Measurements from ENCODE around the gene ADRM1. TPM values are rescaled to one million over a fixed set of nuclear protein-coding genes. Genes with fewer than 3 reads are reported as not detected.

Gene ADRM1
- total RNA-seq, 1 experiment from 2014 or later, result 127 TPM

DNA sequence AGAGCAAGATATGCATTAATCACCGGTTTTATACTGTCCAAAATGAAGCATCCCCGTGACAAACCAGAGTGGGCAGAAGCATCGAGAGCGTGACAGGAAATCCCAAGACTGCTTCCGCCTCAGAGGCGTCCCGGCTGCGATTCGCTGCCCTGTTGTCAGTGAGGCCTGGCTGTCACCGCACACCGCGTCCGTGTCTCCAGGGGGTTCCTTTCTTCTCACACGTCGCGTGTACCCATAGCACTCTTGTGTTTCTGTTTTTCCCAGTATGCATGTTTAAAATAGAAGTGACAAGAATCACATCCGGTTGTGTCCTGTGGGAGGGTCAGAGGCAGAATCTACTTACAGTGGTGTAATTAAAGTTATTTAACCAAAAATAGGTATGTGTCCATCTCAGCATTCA is 8.3 kb upstream of the ADRM1 start:
- POLR2A ChIA-PET, result interaction anchor here (0.7 to 1.0 kb wide), 2 partner anchors 11 to 94 kb away, joined by 3 read pairs; no protein-coding TSS in a partner anchor
- CTCF ChIA-PET, result interaction anchor here (0.7 to 1.1 kb wide), 2 partner anchors 8 to 513 kb away, joined by 3 to 4 read pairs; partner anchors contain the start of gene ADRM1
- Mint-ChIP-seq H3K9me3 (ENCODE audit: unreplicated experiment) (no peaks in the 10 kb centered on the region), H3K4me3 (ENCODE audit: unreplicated experiment) (no peak overlapping the region), H3K27ac (ENCODE audit: low read depth, unreplicated experiment) (no peak overlapping the region), H3K27me3 (ENCODE audit: insufficient read depth, unreplicated experiment) (no peaks in the 10 kb centered on the region), H3K4me1 (ENCODE audit: insufficient read depth, unreplicated experiment) (no peaks in the 10 kb centered on the region), H3K36me3 (ENCODE audit: insufficient read depth, unreplicated experiment) (peaks cover 54% of the 10 kb centered on the region)
- intact Hi-C loops (cut with micrococcal nuclease), result no loop called here
- no peak for DNase-seq (ENCODE audit: unreplicated experiment)
- BruUV-seq (replicated peaks), result no TSS peak
- TF ChIP-seq, protein P1, sequence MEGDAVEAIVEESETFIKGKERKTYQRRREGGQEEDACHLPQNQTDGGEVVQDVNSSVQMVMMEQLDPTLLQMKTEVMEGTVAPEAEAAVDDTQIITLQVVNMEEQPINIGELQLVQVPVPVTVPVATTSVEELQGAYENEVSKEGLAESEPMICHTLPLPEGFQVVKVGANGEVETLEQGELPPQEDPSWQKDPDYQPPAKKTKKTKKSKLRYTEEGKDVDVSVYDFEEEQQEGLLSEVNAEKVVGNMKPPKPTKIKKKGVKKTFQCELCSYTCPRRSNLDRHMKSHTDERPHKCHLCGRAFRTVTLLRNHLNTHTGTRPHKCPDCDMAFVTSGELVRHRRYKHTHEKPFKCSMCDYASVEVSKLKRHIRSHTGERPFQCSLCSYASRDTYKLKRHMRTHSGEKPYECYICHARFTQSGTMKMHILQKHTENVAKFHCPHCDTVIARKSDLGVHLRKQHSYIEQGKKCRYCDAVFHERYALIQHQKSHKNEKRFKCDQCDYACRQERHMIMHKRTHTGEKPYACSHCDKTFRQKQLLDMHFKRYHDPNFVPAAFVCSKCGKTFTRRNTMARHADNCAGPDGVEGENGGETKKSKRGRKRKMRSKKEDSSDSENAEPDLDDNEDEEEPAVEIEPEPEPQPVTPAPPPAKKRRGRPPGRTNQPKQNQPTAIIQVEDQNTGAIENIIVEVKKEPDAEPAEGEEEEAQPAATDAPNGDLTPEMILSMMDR (IDR thresholded peaks at IDR 0.05; ENCODE audit: unreplicated experiment), result no peak

DNA sequence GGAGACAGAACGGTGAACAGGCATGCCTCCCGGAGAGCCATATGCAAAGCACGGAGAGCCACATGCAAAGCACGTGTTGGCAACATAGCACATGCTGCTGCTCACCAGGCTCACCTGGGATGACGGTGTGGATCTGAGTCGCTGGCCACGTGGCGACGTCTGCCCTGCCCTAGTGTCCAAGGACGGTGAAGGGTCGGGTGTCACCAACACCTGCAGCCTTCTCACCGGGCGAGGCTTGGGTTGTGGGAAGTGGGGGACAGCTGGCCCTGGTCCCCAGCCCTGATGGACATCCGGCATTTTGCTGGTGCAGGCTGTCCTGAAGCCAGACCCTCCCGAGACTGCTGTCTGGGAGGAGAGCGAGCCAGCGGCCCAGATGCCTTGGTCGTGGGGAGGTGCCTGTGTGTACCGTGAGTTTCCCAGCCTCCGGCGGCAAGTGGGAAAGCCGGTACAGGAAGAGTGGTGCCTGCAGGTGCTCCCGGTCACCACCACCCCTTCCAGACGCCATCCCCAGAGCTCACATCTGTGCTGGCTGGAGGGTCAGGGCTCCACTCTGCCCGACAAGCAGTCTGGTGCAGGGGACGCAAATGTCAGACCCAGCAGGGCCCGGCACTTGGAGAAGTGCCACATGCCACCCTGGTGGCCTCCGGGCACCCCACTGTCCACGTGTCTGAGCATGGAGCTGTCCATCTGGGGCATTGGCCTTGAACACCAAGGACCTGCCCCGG is 5.9 kb upstream of the ADRM1 start:
- peaks cover 55% of the 10 kb centered on the region for H3K36me3 Mint-ChIP-seq (ENCODE audit: insufficient read depth, unreplicated experiment)
- TF ChIP-seq, protein P1 (IDR thresholded peaks at IDR 0.05; ENCODE audit: unreplicated experiment), result no peak
- peaks cover 5% of the 10 kb centered on the region for H3K4me1 Mint-ChIP-seq (ENCODE audit: insufficient read depth, unreplicated experiment)
- no peak overlapping the region for H3K27ac Mint-ChIP-seq (ENCODE audit: low read depth, unreplicated experiment)
- CTCF ChIA-PET, result interaction anchor here (0.6 to 0.8 kb wide), 2 partner anchors 86 to 149 kb away, joined by 3 to 6 read pairs; no protein-coding TSS in a partner anchor
- no peak for DNase-seq (ENCODE audit: unreplicated experiment)
- BruUV-seq (replicated peaks), result no TSS peak
- H3K27me3 Mint-ChIP-seq (ENCODE audit: insufficient read depth, unreplicated experiment), result no peaks in the 10 kb centered on the region
- H3K4me3 Mint-ChIP-seq (ENCODE audit: unreplicated experiment), result no peak overlapping the region
- intact Hi-C loops (cut with micrococcal nuclease), result no loop called here
- POLR2A ChIA-PET, result interaction anchor here (0.9 kb wide), 1 partner anchor 20 kb away, joined by 3 read pairs; no protein-coding TSS in a partner anchor
- H3K9me3 Mint-ChIP-seq (ENCODE audit: unreplicated experiment), result no peaks in the 10 kb centered on the region

DNA sequence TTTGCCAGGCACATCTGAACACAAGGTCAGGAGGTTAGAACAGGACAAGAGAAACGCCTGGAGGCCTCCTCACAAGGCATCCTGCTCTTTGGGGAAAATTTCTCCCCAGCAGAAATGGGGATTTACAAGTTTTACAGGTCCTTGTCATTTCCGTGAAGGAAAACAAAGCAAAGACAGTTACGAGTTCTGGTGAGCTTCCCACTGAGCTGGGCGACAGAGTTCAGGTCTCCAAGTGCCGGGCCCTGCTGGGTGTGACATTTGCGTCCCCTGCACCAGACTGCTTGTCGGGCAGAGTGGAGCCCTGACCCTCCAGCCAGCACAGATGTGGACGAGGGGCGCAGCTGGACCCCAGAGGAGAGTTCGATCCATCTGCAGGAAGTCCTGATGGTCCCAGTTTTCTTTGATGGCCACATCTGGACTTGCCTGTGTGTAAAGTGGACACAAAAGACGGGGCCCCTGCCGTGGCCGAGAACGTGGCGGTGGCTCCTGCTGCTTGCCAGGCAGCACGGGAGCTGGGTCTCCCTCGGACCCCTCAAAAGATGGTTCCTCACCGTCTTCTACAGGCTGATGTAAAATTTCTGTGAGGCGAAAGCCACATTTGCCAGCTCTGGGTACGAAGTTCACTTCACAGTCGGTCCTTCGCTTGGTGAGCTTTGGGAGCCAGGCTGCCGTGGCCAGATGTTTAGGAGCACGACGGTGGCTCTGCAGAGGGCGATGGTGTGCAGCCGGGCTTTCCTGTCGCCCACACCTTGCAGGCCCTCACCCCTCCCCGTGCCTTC is 5.2 kb upstream of the ADRM1 start:
- TF ChIP-seq, protein P1 (IDR thresholded peaks at IDR 0.05; ENCODE audit: unreplicated experiment), result no peak
- DNase-seq (ENCODE audit: unreplicated experiment), result no peak
- peaks cover 55% of the 10 kb centered on the region for H3K36me3 Mint-ChIP-seq (ENCODE audit: insufficient read depth, unreplicated experiment)
- BruUV-seq (replicated peaks), result no TSS peak
- H3K27me3 Mint-ChIP-seq (ENCODE audit: insufficient read depth, unreplicated experiment), result no peaks in the 10 kb centered on the region
- CTCF ChIA-PET, result interaction anchor here (0.6 kb wide), 1 partner anchor 148 kb away, joined by 3 read pairs; no protein-coding TSS in a partner anchor
- no peak overlapping the region for H3K27ac Mint-ChIP-seq (ENCODE audit: low read depth, unreplicated experiment)
- H3K9me3 Mint-ChIP-seq (ENCODE audit: unreplicated experiment), result no peaks in the 10 kb centered on the region
- POLR2A ChIA-PET, result interaction anchor here (0.9 kb wide), 2 partner anchors 20 to 89 kb away, joined by 3 read pairs; partner anchors contain the start of gene RPS21
- peaks cover 5% of the 10 kb centered on the region for H3K4me1 Mint-ChIP-seq (ENCODE audit: insufficient read depth, unreplicated experiment)
- no peak overlapping the region for H3K4me3 Mint-ChIP-seq (ENCODE audit: unreplicated experiment)
- intact Hi-C loops (cut with micrococcal nuclease), result no loop called here

All from MCF 10A (cell line).